Endothelial cell of umbilical vein (primary cell): ENCODE results near the gene ACTG1. TPM values are rescaled to one million over a fixed set of nuclear protein-coding genes. Genes with fewer than 3 reads are reported as not detected.

Experiments
- BruUV-seq: library from RNA; stranded (reverse); fragments of 400-500 nt; replicated peaks from 2 replicates; lab custom pipeline; 2021; lab: Mats Ljungman, UMichigan
- CTCF ChIA-PET: fragments of 300-600, 350-600 bp; sonication (Branson Sonifier 250); formaldehyde crosslinking; loops from one replicate; lab custom pipeline; 2021; ENCODE audit warnings: antibody characterized with exemption, inconsistent platforms; lab: Charles Lee
- POLR2A ChIA-PET: fragments of 300-600, 350-600 bp; sonication (Branson Sonifier 250); formaldehyde crosslinking; loops from one replicate; lab custom pipeline; 2021; ENCODE audit warnings: antibody characterized with exemption, inconsistent platforms; lab: Charles Lee
- DNase-seq: peaks from one replicate; pipeline ENCODE4 v3.0.0-alpha.2; 2011; ENCODE audit warnings: low read depth, low spot score
- FAIRE-seq: peaks from 2 replicates; lab custom pipeline; 2011; peaks lifted over from hg19 to GRCh38; lab: Jason Lieb, UNC
- H2AFZ ChIP-seq: 2 replicates; pipeline ENCODE4 v1.6.0; 2012; ENCODE audit warnings: low read depth, low read length, control low read depth, inconsistent platforms
- H3K27ac ChIP-seq: 2 replicates; pipeline ENCODE4 v1.5.1; 2011; ENCODE audit warnings: low read depth, mild to moderate bottlenecking, control low read depth, low read length, moderate library complexity; ENCODE audit not compliant: insufficient read depth
- H3K27me3 ChIP-seq, 2 experiments: 2 replicates each; pipeline versions ENCODE4 v1.6.0 to v1.6.1; 2011; ENCODE audit warnings: low read length in 2 of 2, mixed read lengths in 1 of 2; ENCODE audit not compliant: control insufficient read depth in 2 of 2, insufficient read depth in 2 of 2
- H3K36me3 ChIP-seq, 2 experiments: 2 replicates in 1 of 2; 3 replicates in 1 of 2; pipeline ENCODE4 v1.5.1; 2011; ENCODE audit warnings: low read length in 2 of 2, mild to moderate bottlenecking in 1 of 2, moderate library complexity in 1 of 2; ENCODE audit not compliant: control insufficient read depth in 2 of 2, insufficient read depth in 2 of 2; ENCODE audit errors: extremely low read depth in 1 of 2
- H3K4me1 ChIP-seq: 3 replicates; pipeline ENCODE4 v1.5.1; 2011; ENCODE audit warnings: mild to moderate bottlenecking, low read length; ENCODE audit not compliant: control insufficient read depth, insufficient read depth; ENCODE audit errors: extremely low read depth
- H3K4me2 ChIP-seq: 2 replicates; pipeline ENCODE4 v1.6.1; 2011; ENCODE audit warnings: low read length, control low read depth, mixed read lengths; ENCODE audit not compliant: insufficient read depth
- H3K4me3 ChIP-seq, 3 experiments: fragments of 200-600 bp in 1 of 3; sonication (generic), shearing (Covaris generic) in 1 of 3; replicated peaks in 1 of 3; 2 replicates each; pipeline ENCODE4 v1.5.1; 2011 to 2016; ENCODE audit warnings: control low read depth in 3 of 3, low read length in 3 of 3, mild to moderate bottlenecking in 2 of 3, inconsistent platforms in 1 of 3, low read depth in 1 of 3, moderate library complexity in 1 of 3; ENCODE audit not compliant: insufficient read depth in 1 of 3
- H3K79me2 ChIP-seq: 2 replicates; pipeline ENCODE4 v1.6.0; 2012; ENCODE audit warnings: low read length, inconsistent platforms; ENCODE audit not compliant: control insufficient read depth, insufficient read depth
- H3K9ac ChIP-seq: replicated peaks from 2 replicates; pipeline ENCODE3; 2011; ENCODE audit warnings: low read length, control low read depth; ENCODE audit not compliant: insufficient read depth; ENCODE audit errors: extremely low read depth
- H3K9me1 ChIP-seq: replicated peaks from 3 replicates; pipeline ENCODE4 v1.6.0; 2011; ENCODE audit warnings: mild to moderate bottlenecking, low read length; ENCODE audit not compliant: control insufficient read depth, insufficient read depth; ENCODE audit errors: extremely low read depth
- H3K9me3 ChIP-seq: replicated peaks from 2 replicates; pipeline ENCODE4 v1.5.1; 2012; ENCODE audit warnings: low read length, inconsistent platforms; ENCODE audit not compliant: control insufficient read depth, insufficient read depth
- H4K20me1 ChIP-seq: replicated peaks from 2 replicates; pipeline ENCODE3; 2011; ENCODE audit warnings: mild to moderate bottlenecking, low read length; ENCODE audit not compliant: control insufficient read depth, insufficient read depth; ENCODE audit errors: extremely low read depth
- EZH2 ChIP-seq: IDR thresholded peaks from 2 replicates; pipeline ENCODE4 v1.6.1; 2012; ENCODE audit warnings: borderline replicate concordance, low read depth, mild to moderate bottlenecking, moderate library complexity, low read length, inconsistent platforms; ENCODE audit not compliant: severe bottlenecking
- FOS ChIP-seq: IDR thresholded peaks from 2 replicates; pipeline ENCODE4 v1.6.1; 2011; ENCODE audit warnings: mild to moderate bottlenecking, low read length, moderate library complexity, borderline replicate concordance; ENCODE audit not compliant: insufficient read depth
- GATA2 ChIP-seq: IDR thresholded peaks from 2 replicates; pipeline ENCODE4 v1.7.0; 2011; ENCODE audit warnings: low read depth, mild to moderate bottlenecking, moderate library complexity, mixed read lengths, low read length; ENCODE audit not compliant: insufficient read length, insufficient read depth
- JUN ChIP-seq: IDR thresholded peaks from 2 replicates; pipeline ENCODE4 v1.6.1; 2011; ENCODE audit warnings: borderline replicate concordance, low read depth; ENCODE audit not compliant: insufficient read length, insufficient read depth
- MYC ChIP-seq: IDR thresholded peaks from one replicate; pipeline ENCODE4 v1.6.1; 2011; ENCODE audit warnings: mild to moderate bottlenecking, low read depth, low read length
- POLR2A ChIP-seq: IDR thresholded peaks from 2 replicates; pipeline ENCODE4 v1.6.1; 2012; ENCODE audit warnings: low read depth, mild to moderate bottlenecking, control low read depth, low read length
- POLR2AphosphoS5 ChIP-seq: IDR thresholded peaks from 2 replicates; pipeline ENCODE4 v1.6.1; 2012; ENCODE audit warnings: low read depth, mild to moderate bottlenecking, control low read depth, low read length, moderate library complexity; ENCODE audit not compliant: insufficient read depth
- dilution Hi-C: fragments of 300-500 bp; cut with MboI; formaldehyde crosslinking; loops from one replicate; pipeline ENCODE4 v1.15.0; 2019; ENCODE audit warnings: low sequenced_read_pairs; ENCODE audit not compliant: extremely low pct_ligation_motif_present
- intact Hi-C: fragments of 100-400 bp; cut with micrococcal nuclease; formaldehyde crosslinking; loops from one replicate; pipeline ENCODE4 v1.10.0; 2022
- polyA plus RNA-seq, 4 experiments: library from polyadenylated mRNA; depleted of rRNA in 3 of 4; stranded (reverse) in 3 of 4; unstranded in 1 of 4; fragments of >200 nt; gene quantifications; 2 replicates each; pipeline versions ENCODE4 v1.2.1 to v1.2.3, GENCODE V29; 2011 to 2012; ENCODE audit warnings: missing spikeins in 1 of 4
- total RNA-seq: library from RNA; stranded (reverse); gene quantifications from 2 replicates; pipeline ENCODE4 v1.2.3, GENCODE V29; 2021
- TF ChIP-seq, protein P1 (sequence below): IDR thresholded peaks from 2 replicates; pipeline ENCODE4 v1.6.1; 2011; ENCODE audit not compliant: insufficient read depth, insufficient read length
- TF ChIP-seq, protein P2 (sequence below), 2 donors: IDR thresholded peaks; 1 replicate in 1 of 2; 2 replicates in 1 of 2; pipeline ENCODE4 v1.5.1; 2011; ENCODE audit warnings: low read length in 2 of 2, mild to moderate bottlenecking in 2 of 2, moderate library complexity in 2 of 2, control low read depth in 1 of 2, inconsistent platforms in 1 of 2, low read depth in 1 of 2; ENCODE audit not compliant: insufficient read depth in 1 of 2; ENCODE audit errors: extremely low read depth in 1 of 2

ACTG1 gene
- total and polyA plus RNA-seq, 2 donors (not counting 3 experiments of a cell fraction or from before 2014, with no cell fraction given): 6,127 to 10,663 TPM

DNA sequence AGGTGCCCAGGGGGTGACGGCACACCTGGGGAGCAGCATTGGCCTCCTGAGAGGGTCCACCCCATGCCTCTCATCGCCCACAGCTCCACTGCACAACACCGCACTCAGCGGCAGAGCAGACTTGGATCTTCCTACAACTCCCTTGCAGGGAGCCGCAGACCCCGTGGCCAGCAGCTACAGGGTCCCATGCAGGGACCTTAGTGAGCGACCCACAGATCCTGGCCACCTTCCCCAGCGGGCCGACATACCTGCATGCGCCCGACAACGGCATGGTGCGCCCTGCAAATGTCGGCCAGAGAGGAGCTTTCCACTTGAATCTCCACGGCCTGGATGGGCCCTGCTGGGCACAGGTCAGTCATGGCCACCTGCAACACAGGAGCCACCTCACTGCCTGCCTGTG lies 31.2 kb upstream of the ACTG1 start:
- H3K79me2 ChIP-seq: peaks cover 3% of the 10 kb centered on the region
- H3K4me1 ChIP-seq: no peaks in the 10 kb centered on the region
- H3K9ac ChIP-seq: no peak overlapping the region
- FAIRE-seq: no peak
- dilution Hi-C loops (no loop called here), intact Hi-C loops (no loop called here)
- no peak overlapping the region for H3K27ac ChIP-seq
- TF ChIP-seq EZH2 (no peak), POLR2AphosphoS5 (no peak), GATA2 (no peak), MYC (no peak), POLR2A (no peak), FOS (no peak), JUN (no peak)
- TF ChIP-seq, protein P1, sequence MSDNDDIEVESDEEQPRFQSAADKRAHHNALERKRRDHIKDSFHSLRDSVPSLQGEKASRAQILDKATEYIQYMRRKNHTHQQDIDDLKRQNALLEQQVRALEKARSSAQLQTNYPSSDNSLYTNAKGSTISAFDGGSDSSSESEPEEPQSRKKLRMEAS: no peak
- TF ChIP-seq, protein P2, sequence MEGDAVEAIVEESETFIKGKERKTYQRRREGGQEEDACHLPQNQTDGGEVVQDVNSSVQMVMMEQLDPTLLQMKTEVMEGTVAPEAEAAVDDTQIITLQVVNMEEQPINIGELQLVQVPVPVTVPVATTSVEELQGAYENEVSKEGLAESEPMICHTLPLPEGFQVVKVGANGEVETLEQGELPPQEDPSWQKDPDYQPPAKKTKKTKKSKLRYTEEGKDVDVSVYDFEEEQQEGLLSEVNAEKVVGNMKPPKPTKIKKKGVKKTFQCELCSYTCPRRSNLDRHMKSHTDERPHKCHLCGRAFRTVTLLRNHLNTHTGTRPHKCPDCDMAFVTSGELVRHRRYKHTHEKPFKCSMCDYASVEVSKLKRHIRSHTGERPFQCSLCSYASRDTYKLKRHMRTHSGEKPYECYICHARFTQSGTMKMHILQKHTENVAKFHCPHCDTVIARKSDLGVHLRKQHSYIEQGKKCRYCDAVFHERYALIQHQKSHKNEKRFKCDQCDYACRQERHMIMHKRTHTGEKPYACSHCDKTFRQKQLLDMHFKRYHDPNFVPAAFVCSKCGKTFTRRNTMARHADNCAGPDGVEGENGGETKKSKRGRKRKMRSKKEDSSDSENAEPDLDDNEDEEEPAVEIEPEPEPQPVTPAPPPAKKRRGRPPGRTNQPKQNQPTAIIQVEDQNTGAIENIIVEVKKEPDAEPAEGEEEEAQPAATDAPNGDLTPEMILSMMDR (IDR thresholded peaks at IDR 0.05; ENCODE audit: extremely low read depth in 1 of 2, insufficient read depth in 1 of 2, low read depth in 1 of 2, low read length in 2 of 2): no peak
- H2AFZ ChIP-seq: no peak overlapping the region
- no peak overlapping the region for H3K4me3 ChIP-seq
- no peak overlapping the region for H3K4me2 ChIP-seq
- H3K36me3 ChIP-seq: peaks cover 9 to 71% of the 10 kb centered on the region in 2 experiments
- no peaks in the 10 kb centered on the region for H3K9me3 ChIP-seq
- DNase-seq: no peak
- H3K9me1 ChIP-seq: no peaks in the 10 kb centered on the region
- H4K20me1 ChIP-seq: no peaks in the 10 kb centered on the region
- no peaks in the 10 kb centered on the region for H3K27me3 ChIP-seq
- no TSS peak for BruUV-seq
- CTCF ChIA-PET: interaction anchor here (1.0 to 1.4 kb wide), 3 partner anchors 9 to 58 kb away, joined by 3 to 4 read pairs (median 3); partner anchors contain the start of gene FAAP100
- POLR2A ChIA-PET: no interaction called here
